ENCODE results near the gene TEAD4.

- TF ChIP-seq CTCF (IDR thresholded peaks at IDR 0.05; ENCODE audit: borderline replicate concordance, extremely low read depth, low read length, poor library complexity, severe bottlenecking) = no peak
- no peak for TF ChIP-seq EZH2 (IDR thresholded peaks at IDR 0.05; ENCODE audit: borderline replicate concordance, low read depth, low read length, severe bottlenecking)
Measured at GRCh38 chr12:3002646-3003045, 43.4 kb downstream of the TEAD4 start.
